Measurements from ENCODE around the gene USP12.
"Not testable (repeated sequence)": the region's sequence is repeated elsewhere in the genome, so short reads cannot be mapped to it uniquely, and the experiment has no call there.

Gene USP12

DNA sequence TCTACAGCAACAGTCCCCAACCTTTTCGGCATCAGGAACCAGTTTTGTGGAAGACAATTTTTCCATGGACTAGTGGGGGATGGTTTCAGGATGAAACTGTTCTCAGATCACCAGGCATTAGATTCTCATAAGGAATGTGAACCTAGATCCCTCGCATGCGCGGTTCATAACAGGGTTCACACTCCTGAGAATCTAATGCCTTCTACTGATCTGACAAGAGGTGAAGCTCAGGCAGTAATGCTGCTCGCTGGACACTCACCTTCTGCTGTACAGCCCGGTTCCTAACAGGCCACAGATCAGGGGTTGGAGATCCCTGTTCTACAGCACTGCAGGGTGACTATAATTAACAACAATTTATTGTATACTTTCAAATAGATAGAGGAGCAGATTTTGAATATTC lies 21.9 kb downstream of the USP12 start:
- no peak for DNase-seq

DNA sequence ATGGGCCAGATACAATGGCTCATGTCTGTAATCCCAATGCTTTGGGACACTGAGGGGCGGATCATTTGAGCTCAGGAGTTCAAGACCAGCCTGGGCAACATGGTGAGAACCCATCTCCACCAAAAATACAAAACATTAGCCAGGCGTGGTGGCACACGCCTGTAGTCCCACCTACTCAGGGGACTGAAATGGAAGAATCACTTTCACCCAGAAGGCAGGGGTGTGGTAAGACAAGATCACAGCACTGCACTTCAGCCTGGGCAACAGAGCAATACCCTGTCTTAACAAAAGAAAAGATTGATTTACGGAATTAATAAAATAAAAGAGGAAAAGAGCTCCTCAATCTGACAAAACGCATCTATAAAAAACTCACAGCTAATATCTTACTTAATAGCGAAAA lies 22.7 kb downstream of the USP12 start:
- no peak for DNase-seq

DNA sequence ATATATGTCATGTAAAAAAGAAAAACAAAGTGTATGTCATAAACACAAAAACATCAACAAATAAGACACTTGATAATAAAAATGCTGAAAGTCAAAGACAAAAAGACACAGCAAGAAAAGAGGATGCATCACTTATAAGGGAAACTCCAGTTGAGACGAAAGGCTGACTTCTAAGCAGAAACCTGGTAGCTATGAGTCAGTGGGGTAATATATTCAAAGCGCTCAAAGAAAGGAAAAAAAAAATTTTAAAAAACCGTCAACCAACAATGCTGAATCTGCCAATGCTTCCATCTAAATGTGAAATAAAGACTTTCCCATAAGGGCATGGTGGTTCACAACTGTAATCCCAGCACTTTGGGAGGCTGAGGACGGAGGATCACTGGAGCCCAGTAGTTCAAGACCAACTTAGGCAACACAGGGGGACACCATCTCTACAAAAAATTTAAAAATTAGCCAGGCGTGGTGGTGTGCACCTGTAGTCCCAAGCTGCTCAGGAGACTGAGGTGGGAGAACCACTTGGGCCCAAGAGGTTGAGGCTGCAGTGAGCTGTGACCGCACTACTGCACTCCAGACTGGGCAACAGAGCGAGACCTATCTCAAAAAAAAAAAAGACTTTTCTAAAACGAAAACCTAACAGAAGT lies 24.0 kb downstream of the USP12 start:
- DNase-seq, result no peak

DNA sequence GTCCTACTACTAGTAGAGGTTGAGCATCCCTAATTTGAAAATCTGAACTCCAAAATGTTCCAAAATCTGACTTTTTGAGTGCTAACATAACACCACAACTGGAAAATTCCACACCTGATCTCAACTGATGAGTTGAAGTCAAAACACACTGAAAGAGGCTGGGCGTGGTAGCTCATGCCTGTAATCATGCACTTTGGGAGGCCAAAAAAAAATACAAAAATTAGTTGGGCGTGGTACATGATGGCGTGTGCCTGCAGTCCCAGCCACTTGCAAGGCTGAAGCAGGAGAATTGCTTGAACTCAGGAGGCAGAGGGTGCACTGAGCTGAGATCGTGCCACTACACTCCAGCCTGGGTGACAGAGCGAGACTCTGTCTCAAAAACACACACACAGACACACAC lies 29.9 kb downstream of the USP12 start:
- no peak for DNase-seq

DNA sequence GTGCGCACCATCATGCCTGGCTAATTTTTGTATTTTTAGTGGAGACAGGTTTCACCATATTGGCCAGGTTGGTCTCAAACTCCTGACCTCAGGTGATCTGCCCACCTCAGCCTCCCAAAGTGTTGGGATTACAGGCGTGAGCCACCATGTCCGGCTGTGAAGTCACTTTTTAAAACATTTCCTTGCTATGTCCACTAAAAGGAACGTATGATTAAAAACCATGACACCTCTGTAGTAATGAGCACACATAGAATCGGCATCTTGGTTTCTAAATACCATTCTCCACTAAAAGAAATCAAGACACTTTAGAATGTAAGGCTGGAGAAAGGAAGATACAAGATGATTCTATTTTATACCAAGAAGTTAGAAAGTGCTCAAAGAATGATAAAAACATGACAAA lies 30.5 kb downstream of the USP12 start:
- DNase-seq, result not testable (repeated sequence)

DNA sequence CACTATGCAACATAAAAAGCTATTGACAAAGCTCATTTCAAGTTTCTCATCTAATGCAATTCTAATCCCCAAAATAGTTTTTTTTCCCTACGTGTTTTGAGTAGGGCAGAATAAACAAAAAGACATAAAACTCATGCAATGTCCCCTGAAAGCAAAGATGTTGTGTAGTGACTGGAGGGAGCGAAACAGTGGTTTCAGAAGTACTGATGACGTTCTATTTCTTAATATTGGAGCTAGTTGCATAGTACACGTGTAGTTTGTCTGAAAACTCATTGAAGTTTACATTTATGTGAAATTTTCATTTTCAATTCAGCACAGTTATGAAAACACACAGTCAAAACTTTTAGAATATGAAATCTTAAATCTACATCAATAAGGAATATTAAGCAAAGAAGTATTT lies 31.6 kb downstream of the USP12 start:
- DNase-seq, result no peak

DNA sequence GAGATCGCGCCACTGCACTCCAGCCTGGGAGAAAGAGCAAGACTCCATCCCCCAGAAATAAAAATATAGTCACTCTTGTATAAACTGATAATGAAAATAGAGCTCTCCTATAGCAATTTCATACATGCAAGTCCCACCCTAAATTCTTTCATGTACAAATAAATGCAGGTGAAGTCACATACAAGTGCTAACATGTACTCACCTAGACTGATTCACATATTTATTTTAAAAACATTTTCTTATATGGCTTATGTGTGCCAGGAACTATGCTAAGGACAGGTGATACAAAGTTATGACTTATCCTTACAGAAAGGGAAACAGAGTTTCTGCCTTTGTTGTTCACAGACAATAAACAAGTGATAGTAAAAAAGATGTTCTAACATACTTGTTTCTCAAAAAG lies 32.0 kb downstream of the USP12 start:
- no peak for DNase-seq

DNA sequence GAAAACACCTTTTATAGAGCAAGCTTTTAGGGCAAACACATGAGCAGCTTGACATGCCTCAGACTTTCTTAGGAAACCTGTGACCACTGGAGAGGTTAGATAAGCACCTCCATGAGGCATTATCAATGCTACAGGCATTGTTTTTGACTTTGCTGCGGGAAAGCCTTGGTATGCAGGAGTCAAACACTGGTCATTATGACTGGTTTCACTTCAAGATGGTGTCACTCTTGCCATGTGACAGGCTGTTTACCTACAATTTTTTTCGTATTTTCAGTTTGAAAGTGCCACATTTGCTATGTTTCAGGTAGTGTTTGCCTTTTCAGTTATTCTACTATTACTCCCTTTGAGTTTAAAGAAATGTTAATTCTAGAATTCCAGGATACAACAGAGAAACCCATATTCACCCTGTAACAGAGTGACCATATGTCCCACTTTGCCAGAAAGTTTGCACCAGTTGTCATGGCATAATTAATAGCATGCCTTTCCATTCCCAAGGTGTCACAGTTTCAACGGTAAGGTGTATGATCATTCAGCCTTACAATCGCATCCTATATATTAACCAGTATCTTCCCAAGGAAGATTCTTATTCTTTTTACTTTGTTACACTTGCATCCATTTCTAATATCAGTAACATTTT lies 33.0 kb downstream of the USP12 start:
- DNase-seq, result no peak

DNA sequence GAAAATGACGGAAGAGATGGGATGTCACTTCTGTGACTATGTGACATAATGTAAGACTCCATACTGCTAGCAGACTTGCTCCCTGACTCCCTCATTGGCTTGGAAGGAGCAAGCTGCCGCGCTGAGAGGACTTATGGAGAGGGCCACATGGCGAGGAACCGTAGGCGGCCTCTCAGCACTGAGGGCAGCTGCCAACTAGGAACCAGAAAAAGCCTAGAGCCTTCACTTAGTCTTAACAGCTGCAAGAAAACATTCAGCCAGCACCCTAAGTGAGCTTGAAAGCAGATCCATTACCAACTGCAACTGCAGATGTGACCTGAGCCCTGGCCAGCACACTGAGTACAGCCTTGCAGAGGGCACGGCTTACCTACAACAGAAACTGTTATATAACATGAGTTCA lies 33.9 kb downstream of the USP12 start:
- DNase-seq, result no peak

DNA sequence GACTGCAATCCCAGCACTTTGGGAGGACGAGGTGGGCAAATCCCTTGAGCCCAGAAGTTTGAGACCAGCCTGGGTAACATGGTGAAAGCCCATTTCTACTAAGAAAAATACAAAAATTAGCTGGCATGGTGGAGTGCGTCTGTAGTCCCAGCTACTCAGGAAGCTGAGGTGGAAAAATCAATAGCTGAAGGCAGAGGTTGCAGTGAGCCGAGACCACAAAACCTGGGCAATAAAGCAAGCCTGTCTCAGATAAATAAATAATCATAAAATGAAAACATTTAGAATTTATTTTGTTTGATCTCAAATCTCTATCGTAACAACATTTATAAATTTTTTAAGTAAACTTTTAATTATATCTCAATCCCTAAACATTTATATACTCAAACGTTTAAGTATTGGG lies 36.6 kb downstream of the USP12 start:
- no peak for DNase-seq

DNA sequence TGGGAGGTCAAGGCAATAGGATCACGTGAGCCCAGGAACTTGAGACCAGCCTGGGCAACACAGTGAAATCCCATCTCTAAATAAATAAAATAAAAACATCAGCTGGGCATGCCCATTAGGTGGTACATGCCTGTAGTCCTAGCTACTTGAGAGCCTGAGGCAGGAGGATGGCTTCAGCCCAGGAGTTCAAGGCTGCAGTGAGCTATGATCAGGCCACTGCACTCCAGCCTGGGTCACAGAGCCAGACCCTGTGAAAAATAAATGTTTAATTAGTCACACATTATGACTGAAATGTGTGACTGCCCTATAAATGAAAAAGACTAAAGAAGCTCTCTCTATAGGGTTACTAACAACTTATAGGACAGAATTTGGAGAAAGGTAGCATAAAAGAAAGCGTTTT lies 37.7 kb downstream of the USP12 start:
- DNase-seq, result no peak

DNA sequence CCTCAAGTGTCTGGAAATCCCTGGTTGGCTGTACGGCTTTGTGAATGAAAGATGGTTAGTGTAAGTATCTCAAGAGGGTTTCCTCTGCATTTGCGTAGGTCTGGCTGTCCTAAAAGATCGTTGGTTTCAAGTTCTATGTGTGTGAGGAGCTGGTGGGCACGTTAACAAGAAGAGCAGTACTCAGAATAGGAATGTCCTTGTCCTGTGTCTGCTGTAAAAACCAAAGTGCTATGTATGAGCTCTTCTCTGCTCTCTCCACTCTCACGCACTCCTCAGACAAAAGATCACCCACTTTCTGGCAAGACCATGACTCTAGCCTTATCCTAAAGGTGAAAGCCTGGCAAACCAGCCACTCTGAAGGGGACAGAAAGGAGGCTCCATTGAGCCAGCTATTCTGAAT lies 39.1 kb downstream of the USP12 start:
- no peak for DNase-seq

DNA sequence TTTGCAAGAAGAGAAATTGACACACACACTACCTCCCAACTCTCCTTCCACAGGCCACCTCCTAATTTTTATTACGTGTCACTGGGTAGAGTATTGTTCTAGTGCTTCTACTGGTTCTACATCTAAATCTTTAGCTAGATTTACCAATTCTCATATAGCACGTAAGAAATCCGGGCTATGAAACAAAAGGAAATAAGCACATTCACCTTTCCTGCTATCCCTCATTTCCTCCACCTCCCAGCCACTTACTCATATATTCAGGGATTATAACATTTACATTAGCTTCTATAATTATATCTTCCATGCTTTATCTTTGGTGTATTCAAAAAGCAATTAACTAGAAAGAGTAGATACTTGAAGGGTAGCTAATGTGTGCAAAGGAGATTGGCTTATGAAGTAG lies 39.7 kb downstream of the USP12 start:
- DNase-seq, result no peak

DNA sequence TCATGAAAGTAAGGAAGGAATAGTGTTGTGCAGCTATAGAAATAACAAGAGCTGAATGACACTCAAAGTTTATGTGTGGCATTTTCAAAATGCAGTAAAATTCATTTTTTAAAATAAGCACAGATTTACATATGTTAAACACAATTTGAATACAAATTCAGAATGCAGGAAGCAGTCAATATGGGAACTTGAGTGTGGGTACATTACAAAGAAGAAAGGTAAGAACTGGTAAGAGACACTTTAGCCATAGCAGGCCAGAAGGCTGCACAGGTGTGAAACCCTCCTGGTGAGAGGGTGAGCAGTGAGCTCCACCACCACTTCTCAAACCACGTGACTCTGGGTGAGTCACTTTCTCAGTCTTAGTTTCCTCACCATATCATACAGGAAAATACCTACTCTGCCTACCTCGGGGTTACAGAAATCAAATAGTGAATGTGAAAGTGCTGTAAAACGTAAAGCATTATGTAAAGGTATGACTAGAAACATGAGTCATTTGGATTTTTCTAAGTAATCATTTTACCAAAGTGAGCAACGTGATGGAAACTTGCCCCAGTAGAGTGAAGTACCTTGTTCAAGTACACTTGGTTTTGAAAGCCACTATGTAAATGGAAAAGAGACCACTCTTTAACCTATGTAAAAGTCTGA lies 40.5 kb downstream of the USP12 start:
- DNase-seq, result no peak

DNA sequence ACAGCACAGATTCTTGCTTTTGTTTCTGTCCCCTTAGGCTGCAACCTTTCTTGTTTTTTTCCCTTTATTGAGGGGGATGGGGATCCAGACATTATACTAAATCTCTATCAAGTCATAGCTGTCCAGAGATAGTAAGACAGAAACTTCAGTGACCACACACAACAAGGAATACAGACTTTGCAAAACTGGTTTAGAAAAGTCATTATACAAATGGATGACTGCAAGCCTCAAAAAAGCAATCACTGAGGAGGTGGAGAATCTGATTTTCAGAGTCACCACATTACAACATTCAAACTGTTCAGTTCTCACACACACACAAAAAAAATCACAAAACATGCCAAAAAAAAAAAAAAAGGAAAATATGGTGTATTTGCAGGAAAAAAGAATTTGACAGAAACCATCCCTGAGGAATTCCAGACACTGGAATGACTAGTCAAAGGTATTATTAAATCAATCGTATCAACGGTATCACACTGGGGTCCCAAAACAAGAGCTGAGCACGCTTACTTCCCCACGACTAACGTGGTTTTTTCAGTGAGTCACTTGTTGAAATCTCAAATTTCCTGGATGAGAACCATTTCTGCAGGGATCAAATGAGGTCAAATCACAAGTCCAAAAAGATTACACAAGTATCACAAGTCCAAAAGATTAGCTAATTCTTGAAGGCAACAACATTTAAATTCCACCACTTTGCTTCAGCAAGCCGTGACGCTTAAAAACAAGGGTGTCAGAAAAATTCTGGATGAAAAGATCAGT lies 41.2 kb downstream of the USP12 start:
- DNase-seq, result no peak

DNA sequence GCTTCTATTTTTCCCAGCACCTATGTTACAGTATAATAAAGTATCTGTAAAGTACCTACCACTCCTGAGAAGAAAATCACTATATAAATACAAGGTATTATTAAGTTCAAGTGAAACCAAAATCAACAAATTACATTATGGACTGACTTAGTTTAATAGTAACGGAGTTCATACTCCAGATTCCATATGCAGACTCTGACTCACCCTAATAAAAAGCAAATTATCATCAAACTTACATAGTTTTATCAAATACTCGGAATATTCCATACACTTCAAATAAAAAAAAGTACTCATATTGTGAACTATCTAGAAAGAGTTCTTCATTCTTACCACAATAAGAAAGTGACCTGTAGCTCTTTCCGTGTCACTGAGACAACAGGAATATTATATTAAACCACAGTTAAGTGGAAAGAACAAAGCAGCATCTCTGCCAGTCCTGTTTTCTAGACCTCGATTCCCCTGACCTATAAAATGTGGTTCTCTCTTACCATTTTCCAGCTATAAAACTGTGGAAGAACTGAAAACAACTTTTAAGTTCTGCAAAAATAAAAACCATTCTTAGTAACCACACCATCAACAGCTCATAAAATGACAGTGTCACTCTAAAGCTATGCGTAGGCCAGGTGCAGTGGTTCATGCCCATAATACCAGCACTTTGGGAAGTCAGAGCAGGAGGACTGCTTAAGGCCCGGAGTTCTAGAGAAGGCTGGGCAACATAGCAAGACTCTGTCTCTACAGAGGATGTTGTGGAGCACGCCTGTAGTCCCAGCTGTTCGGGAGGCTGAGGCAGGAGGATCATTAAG lies 42.6 kb downstream of the USP12 start:
- no peak for DNase-seq

DNA sequence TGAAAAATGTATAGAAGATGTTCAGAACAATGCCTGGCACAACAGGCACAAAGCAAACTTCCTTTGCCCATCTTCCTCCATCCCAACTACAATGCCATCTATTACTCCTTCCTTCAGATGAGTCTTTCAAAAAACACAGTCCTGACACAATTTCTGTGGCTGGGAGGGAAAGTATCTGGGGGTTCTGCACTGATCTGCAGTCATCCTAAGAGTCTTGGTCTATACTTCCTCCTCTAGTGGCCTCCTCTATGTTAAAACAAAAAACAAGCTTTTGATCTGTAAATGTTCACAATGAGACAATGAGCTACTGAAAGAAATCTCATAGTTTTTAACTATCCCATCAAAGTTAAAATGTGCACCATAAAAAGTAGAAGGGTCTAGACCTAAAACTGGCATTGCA lies 44.8 kb downstream of the USP12 start:
- no peak for DNase-seq

DNA sequence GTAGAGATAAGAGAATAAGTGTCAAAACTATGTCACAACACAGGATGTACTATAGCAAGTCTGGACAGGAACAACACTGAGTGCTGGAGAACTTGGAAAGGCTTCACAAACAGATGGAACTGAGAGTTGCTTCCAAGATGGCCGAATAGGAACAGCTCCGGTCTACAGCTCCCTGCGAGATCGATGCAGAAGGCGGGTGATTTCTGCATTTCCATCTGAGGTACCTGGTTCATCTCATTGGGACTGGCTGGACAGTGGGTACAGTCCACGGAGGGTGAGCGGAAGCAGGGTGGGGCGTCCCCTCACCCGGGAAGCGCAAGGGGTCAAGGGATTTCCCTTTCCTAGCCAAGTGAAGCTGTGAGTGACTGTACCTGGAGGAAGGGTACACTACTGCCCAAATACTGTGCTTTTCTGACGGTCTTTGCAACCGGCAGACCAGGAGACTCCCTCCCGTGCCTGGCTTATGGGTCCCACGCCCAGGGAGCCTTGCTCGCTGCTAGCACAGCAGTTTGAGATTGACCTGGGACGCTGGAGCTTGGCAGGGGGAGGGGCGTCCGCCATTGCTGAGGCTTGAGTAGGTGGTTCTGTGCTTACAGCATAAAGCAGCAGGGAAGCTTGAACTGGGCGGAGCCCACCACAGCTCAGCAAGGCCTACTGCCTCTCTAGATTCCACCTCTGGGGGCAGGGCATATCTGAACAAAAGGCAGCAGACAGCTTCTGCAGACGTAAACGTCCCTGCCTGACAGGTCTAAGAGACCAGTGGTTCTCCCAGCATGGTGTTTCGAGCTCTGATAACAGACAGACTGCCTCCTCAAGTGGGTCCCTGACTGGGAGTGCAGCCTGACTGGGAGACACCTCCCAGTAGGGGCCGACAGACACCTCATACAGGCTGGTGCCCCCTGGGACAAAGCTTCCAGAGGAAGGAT lies 46.0 kb downstream of the USP12 start:
- no peak for DNase-seq

DNA sequence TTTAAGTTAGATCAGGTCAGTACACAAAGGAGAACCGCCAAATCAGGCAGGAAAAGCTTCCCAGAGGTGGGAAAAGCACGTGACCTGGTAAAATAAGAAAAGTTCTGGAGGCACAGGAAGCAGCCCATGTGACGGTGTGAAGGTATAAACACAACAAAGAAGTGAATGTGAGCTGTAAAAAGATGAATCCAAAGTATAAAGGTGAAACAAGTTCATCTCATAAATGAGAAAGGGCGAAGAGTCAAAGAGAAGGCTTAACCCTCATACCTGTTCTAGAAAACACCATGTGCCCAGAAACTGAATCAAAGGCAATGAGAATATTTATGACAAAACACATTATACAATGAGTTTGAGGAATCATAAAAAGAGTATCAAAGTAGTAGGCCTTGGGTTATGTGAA lies 47.0 kb downstream of the USP12 start:
- DNase-seq, result no peak

DNA sequence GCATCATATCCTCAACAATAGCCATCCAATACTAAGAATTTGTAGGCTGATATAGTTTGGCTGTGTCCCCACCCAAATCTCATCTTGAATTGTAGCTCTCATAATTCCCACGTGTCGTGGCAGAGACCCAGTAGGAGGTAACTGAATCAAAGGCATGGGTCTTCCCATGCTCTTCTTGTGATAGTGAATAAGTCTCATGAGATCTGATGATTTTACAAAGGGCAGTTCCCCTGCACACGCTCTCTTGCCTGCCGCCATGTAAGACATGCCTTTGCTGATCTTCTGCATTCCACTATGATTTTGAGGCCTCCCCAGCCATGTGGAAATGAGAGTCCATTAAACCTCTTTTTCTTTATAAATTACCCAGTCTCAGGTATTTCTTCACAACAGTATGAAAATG lies 48.2 kb downstream of the USP12 start:
- DNase-seq, result not testable (repeated sequence)

DNA sequence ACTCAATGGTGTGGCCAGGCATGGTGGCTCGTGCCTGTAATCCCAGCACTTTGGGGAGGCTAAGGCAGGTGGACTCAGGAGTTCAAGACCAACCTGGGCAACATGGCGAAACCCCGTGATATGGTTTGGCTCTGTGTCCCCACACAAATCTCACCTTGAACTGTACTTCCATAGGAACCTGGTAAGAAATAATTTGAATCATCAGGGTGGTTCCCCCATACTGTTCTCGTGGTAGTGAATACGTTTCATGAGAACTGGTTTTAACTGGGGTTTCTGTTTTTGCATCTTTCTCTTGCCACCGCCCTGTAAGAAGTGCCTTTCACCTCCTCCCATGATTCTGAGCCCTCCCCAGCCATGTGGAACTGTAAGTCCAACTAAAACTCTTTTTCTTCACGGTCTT lies 49.6 kb downstream of the USP12 start:
- DNase-seq, result no peak

DNA sequence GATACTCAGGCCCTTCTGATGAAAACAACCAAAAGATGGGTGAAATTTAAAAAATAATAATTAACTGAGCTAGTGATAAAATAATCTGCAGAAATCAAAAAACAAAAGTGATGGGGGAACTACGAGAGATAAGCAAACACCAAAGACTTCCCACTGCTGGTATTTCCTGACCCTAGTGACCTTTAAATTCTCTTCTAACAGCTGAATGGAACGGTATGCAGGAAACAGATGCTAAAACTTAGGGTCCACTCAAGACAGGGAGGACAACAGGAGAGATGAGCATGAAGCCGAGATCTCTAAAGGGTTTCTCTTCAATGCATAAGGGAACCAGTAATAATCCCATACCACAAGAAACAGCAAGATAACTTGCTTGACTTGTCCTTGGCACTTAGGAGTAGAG lies 50.8 kb downstream of the USP12 start:
- no peak for DNase-seq
